ENCODE data around the gene SLC22A4. TPM values are rescaled to one million over a fixed set of nuclear protein-coding genes. Genes with fewer than 3 reads are reported as not detected.

SLC22A4 gene
- total RNA-seq, 1 donor from 2014 or later, result 0.48 TPM

DNA sequence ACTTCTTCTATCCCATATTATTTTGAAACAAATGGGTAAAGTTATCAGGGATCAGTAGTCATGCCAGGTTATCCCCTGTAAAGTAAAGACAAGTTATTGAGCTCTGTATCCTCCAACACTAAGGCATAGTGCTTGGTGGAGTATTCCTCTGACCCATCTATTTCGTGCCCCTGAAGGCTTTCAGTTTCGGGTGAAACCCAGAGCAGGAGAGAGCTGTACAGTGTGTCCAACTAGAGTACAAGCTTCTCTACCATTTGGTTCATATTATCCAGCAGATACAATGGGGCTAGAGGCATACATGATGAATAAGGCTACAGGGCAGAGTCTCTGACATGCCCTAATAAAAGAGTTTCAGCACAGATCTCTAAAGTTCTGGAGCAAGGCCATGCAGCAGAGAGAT, 3.2 kb upstream of the SLC22A4 start:
- H3K27ac Mint-ChIP-seq, result no peak overlapping the region
- no peaks in the 10 kb centered on the region for H3K36me3 Mint-ChIP-seq (ENCODE audit: insufficient read depth)
- H3K27me3 Mint-ChIP-seq, result peaks cover 25% of the 10 kb centered on the region
- no peak for TF ChIP-seq CTCF (IDR thresholded peaks at IDR 0.05; ENCODE audit: unreplicated experiment)
- H3K9me3 Mint-ChIP-seq (ENCODE audit: low read depth), result no peaks in the 10 kb centered on the region
- H3K4me3 Mint-ChIP-seq (ENCODE audit: low read depth), result no peak overlapping the region
- peaks cover 7% of the 10 kb centered on the region for H3K4me1 Mint-ChIP-seq (ENCODE audit: low read depth)
- no peak for DNase-seq (ENCODE audit: low spot score, unreplicated experiment)

DNA sequence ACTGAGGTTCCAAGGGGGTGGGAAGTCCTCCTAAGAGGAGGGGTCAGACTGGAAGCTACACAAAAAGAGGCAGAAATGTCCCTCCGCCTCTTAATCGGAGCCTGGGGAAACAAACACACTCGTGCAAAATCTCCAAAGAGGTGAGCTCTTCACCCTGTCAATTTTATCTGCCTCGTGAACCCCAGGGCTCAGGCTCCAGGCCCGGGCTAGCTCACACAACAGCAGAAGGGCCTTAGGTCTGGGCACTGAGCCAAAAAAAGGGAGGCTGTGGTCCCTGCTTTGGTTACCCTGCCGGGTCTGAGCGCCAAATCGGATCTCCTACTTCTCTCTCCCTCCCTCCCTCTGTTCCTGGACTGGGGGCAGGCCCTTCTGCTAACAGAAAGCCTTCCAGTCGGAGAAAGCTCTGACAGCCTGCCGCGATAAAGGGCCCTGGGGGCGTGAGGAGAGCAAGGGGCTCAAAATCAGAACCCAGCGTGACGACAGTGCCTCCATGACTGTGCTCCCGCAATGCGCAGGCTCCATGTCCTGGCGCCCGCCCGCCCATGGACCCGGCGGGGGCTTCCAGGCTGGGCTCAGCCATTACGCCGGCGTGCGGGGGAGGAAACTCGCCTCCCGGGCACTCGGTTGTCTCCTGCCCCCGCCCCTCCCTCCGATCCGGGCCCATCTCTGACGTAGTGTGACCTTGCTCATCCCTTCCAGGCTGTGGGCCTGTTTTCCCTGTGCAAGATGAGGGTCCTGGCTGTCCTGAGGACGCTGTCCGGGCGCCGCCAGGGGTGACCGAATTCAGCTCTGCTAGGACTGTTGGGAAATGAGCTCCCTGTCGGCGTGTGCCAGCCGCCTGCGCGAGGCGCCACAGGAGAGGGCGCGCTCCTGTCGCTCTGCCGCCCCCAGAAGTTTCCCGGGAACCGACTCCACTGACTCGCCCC, 865 bp upstream of the SLC22A4 start:
- DNase-seq (ENCODE audit: low spot score, unreplicated experiment), result peak; percentile 50
- peak; percentile 26 for TF ChIP-seq CTCF (IDR thresholded peaks at IDR 0.05; ENCODE audit: unreplicated experiment)
- Mint-ChIP-seq H3K4me3 (ENCODE audit: low read depth) (peak overlapping the region; percentile 87), H3K36me3 (ENCODE audit: insufficient read depth) (no peaks in the 10 kb centered on the region), H3K27me3 (peaks cover 36% of the 10 kb centered on the region), H3K9me3 (ENCODE audit: low read depth) (no peaks in the 10 kb centered on the region), H3K27ac (peak overlapping the region; percentile 97), H3K4me1 (ENCODE audit: low read depth) (peaks cover 7% of the 10 kb centered on the region)

DNA sequence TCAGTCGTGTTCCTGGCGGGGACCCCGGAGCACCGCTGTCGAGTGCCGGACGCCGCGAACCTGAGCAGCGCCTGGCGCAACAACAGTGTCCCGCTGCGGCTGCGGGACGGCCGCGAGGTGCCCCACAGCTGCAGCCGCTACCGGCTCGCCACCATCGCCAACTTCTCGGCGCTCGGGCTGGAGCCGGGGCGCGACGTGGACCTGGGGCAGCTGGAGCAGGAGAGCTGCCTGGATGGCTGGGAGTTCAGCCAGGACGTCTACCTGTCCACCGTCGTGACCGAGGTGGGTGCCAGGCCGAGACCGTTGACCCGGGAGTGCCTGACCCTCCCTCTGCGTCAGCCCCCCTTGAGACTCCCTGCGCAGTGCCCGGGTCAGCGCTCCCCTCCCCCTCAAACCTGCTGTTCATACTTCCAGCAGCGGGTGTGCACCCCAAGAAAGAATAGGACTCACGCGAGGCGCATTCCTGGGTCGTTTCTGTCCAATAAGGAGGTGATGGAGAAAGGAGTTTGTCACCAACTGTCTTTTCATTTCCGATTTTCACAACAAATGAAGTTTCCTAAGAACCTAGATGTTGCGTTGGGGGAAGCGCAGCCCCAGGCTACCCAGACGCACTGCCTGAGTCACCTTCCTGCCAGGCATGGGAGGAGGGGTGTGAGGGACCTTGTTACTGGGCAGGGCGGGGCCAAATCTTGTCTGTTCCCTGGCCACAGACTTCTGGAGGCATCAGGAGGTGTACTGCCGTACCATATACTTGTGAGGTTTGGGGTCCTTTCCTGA, 722 bp downstream of the SLC22A4 start:
- Mint-ChIP-seq H3K9me3 (ENCODE audit: low read depth) (no peaks in the 10 kb centered on the region), H3K36me3 (ENCODE audit: insufficient read depth) (no peaks in the 10 kb centered on the region), H3K27me3 (peaks cover 31% of the 10 kb centered on the region), H3K4me3 (ENCODE audit: low read depth) (peak overlapping the region; percentile 87), H3K4me1 (ENCODE audit: low read depth) (peaks cover 7% of the 10 kb centered on the region), H3K27ac (no peak overlapping the region)
- DNase-seq (ENCODE audit: low spot score, unreplicated experiment), result peak; percentile 31
- no peak for TF ChIP-seq CTCF (IDR thresholded peaks at IDR 0.05; ENCODE audit: unreplicated experiment)

DNA sequence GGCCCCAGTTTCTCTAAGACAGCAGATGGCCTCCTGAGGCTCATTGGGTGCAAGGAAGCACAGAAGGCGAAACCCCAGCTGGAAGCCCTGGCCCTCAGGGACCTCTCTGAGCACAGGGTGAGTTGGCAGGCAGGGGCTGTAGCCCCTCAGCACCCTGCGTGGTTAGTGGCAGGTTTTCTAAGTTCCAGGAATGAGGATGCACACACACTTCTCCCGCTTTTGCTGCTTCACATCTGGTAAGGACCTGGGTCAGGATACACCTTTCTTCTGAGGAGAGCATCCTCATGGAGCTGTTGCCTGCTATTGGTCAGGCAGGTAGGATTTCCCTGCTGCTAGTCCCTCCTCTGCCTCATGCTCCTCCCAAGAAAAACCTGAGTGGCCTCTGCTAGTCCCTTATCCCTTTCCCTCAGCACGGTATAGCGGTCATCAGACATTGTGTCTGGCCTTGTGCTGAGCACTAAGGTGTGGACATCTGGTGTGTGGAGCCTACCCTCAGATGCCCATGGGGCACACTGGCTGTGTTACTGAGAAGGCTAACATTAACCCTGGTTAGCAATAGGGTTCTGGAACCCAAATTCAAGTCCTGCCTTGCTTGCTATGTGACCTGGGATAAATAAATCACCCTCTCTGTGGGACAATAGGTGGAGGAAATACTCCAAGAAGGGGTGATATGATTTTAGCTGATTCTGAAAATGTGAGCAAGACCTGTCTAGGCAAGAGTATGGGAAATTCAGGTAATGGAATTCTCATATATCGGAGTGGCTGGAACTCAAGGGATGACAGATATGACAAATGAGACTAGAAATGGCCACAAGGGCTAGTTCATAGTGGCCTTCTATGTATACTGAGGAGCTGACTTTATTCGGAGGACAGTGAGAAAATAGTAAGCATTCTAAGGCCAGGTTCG, 1.6 kb downstream of the SLC22A4 start:
- DNase-seq (ENCODE audit: low spot score, unreplicated experiment), result no peak
- H3K4me1 Mint-ChIP-seq (ENCODE audit: low read depth), result peaks cover 11% of the 10 kb centered on the region
- no peaks in the 10 kb centered on the region for H3K36me3 Mint-ChIP-seq (ENCODE audit: insufficient read depth)
- no peak overlapping the region for H3K4me3 Mint-ChIP-seq (ENCODE audit: low read depth)
- H3K27ac Mint-ChIP-seq, result no peak overlapping the region
- H3K27me3 Mint-ChIP-seq, result peaks cover 29% of the 10 kb centered on the region
- no peak for TF ChIP-seq CTCF (IDR thresholded peaks at IDR 0.05; ENCODE audit: unreplicated experiment)
- no peaks in the 10 kb centered on the region for H3K9me3 Mint-ChIP-seq (ENCODE audit: low read depth)

All from progenitor cell of endocrine pancreas (in vitro differentiated cells).